C4-2B (cell line): Measurements from ENCODE around the gene IRX3.

Experiments used
- ZFX ChIP-seq: fragments of 450-650 bp; IDR thresholded peaks from 2 replicates; pipeline ENCODE4 v1.6.1; 2017
- TF ChIP-seq, protein P1 (sequence below): fragments of 450-650 bp; conservative IDR thresholded peaks from 2 replicates; pipeline ENCODE4 v1.5.1; 2017; ENCODE audit warnings: mild to moderate bottlenecking

GRCh38 chr16:54296543-54296942 lies 10.0 kb upstream of the IRX3 start:
- TF ChIP-seq, protein P1, sequence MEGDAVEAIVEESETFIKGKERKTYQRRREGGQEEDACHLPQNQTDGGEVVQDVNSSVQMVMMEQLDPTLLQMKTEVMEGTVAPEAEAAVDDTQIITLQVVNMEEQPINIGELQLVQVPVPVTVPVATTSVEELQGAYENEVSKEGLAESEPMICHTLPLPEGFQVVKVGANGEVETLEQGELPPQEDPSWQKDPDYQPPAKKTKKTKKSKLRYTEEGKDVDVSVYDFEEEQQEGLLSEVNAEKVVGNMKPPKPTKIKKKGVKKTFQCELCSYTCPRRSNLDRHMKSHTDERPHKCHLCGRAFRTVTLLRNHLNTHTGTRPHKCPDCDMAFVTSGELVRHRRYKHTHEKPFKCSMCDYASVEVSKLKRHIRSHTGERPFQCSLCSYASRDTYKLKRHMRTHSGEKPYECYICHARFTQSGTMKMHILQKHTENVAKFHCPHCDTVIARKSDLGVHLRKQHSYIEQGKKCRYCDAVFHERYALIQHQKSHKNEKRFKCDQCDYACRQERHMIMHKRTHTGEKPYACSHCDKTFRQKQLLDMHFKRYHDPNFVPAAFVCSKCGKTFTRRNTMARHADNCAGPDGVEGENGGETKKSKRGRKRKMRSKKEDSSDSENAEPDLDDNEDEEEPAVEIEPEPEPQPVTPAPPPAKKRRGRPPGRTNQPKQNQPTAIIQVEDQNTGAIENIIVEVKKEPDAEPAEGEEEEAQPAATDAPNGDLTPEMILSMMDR = no peak
- no peak for TF ChIP-seq ZFX
